Stimulated activated naive CD8-positive, alpha-beta T cell treated with anti-CD3 and anti-CD28 coated beads, Interleukin-15, amount 100 ng/mL, for 72 hours (primary cell): Measurements from ENCODE around the gene TSPAN11.
"Not testable (repeated sequence)": the region's sequence is repeated elsewhere in the genome, so short reads cannot be mapped to it uniquely, and the experiment has no call there.

ENCODE experiments used
- ATAC-seq: fragments of 150-1000 bp; cut with Tn5 transposase; 2 replicates; pipeline ENCODE4 v1.10.0; 2021; ENCODE audit warnings: mild to moderate bottlenecking, moderate library complexity
- DNase-seq, 2 donors: peaks; one replicate each; pipeline ENCODE4 v3.0.0; 2021 to 2022
- H3K27ac Mint-ChIP-seq, 2 donors: one replicate each; pipeline ENCODE4 v1.8.0; 2022; ENCODE audit warnings: mild to moderate bottlenecking in 2 of 2, mixed read lengths in 2 of 2, moderate library complexity in 2 of 2
- H3K27me3 Mint-ChIP-seq: one replicate; pipeline ENCODE4 v1.8.0; 2022; ENCODE audit warnings: mixed read lengths
- H3K4me1 Mint-ChIP-seq: one replicate; pipeline ENCODE4 v1.8.0; 2022; ENCODE audit warnings: mild to moderate bottlenecking, mixed read lengths
- H3K4me3 Mint-ChIP-seq, 2 donors: one replicate each; pipeline ENCODE4 v1.8.0; 2022; ENCODE audit warnings: mild to moderate bottlenecking in 2 of 2, mixed read lengths in 2 of 2, moderate library complexity in 1 of 2
- H3K9me3 Mint-ChIP-seq, 2 donors: one replicate each; pipeline ENCODE4 v1.8.0; 2022; ENCODE audit warnings: mixed read lengths in 2 of 2

Gene TSPAN11

GRCh38 chr12:31007636-31008175 is 81.2 kb downstream of the TSPAN11 start:
- ATAC-seq (no peak), DNase-seq (no peak)
- no peak overlapping the region for H3K4me3 Mint-ChIP-seq
- H3K9me3 Mint-ChIP-seq, result no peaks in the 10 kb centered on the region
- peaks cover 17% of the 10 kb centered on the region for H3K27me3 Mint-ChIP-seq
- H3K4me1 Mint-ChIP-seq, result peaks cover 6% of the 10 kb centered on the region
- H3K27ac Mint-ChIP-seq, result no peak overlapping the region

GRCh38 chr12:31008241-31008761 is 81.8 kb downstream of the TSPAN11 start:
- H3K4me3 Mint-ChIP-seq, result no peak overlapping the region
- H3K4me1 Mint-ChIP-seq, result peaks cover 6% of the 10 kb centered on the region
- H3K27me3 Mint-ChIP-seq, result peaks cover 20% of the 10 kb centered on the region
- ATAC-seq (no peak), DNase-seq (no peak)
- no peak overlapping the region for H3K27ac Mint-ChIP-seq
- H3K9me3 Mint-ChIP-seq, result no peaks in the 10 kb centered on the region

GRCh38 chr12:31008961-31009840 is 82.7 kb downstream of the TSPAN11 start:
- Mint-ChIP-seq H3K4me1 (peaks cover 6% of the 10 kb centered on the region), H3K27me3 (peaks cover 20% of the 10 kb centered on the region), H3K4me3 (no peak overlapping the region), H3K9me3 (no peaks in the 10 kb centered on the region), H3K27ac (no peak overlapping the region)
- no peak for ATAC-seq
- no peak for DNase-seq

- Mint-ChIP-seq H3K4me3 (no peak overlapping the region), H3K27ac (peak overlapping the region in 1 of 2 donors; percentile 77), H3K27me3 (peaks cover 20% of the 10 kb centered on the region), H3K4me1 (peaks cover 6% of the 10 kb centered on the region), H3K9me3 (no peaks in the 10 kb centered on the region)
- ATAC-seq (no peak), DNase-seq (no peak)
These were observed 83.4 kb downstream of the TSPAN11 start for GRCh38 chr12:31009976-31010375.

DNA sequence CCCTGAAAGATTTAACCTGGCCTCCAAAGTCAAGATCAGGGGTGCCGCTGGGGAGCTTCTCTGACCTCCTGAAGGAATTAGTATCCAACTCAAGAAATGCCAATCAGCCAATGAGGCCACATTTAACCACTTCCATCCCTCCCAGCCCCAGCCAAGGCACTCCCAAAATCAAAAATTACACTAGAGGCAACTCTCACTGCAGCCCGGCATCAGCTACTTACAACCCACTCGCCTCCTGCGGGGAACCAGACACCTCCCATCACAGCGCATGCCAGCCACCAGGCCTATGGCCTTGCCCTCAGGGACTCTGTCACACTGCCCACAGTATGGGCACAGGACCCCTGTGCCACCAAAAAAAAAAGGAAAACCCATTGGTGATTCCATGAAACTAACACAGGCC is 84.8 kb downstream of the TSPAN11 start:
- H3K4me1 Mint-ChIP-seq, result no peaks in the 10 kb centered on the region
- no peak overlapping the region for H3K4me3 Mint-ChIP-seq
- peaks cover 20% of the 10 kb centered on the region for H3K27me3 Mint-ChIP-seq
- DNase-seq (no peak), ATAC-seq (no peak)
- H3K9me3 Mint-ChIP-seq, result no peaks in the 10 kb centered on the region
- H3K27ac Mint-ChIP-seq, result peak overlapping the region in 1 of 2 donors; percentile 70

- DNase-seq (no peak), ATAC-seq (peak; percentile 37)
These were observed 85.4 kb downstream of the TSPAN11 start for GRCh38 chr12:31011746-31012566.

DNA sequence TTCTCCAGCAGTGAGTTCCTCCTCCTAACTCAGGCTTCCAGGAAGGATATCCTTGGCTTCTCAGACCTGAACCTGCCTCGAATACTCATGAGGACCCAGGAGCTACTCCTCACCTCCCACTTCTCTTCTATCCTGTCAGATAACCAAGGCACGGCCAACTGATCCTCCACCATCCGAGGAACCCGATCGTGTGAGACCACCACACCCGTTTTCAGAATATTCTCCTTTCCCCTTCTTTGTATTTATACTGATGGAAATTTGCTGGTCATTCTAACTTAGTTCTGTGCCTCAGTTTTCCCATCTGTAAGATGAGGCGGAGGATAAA is 86.0 kb downstream of the TSPAN11 start:
- H3K27ac Mint-ChIP-seq, H3K9me3 Mint-ChIP-seq, DNase-seq, H3K4me3 Mint-ChIP-seq, ATAC-seq, H3K4me1 Mint-ChIP-seq: not testable (repeated sequence)
- peaks cover 20% of the 10 kb centered on the region for H3K27me3 Mint-ChIP-seq

More at GRCh38 chr12:31011746-31012566, 85.4 kb downstream of the TSPAN11 start:
- Mint-ChIP-seq H3K9me3 (no peaks in the 10 kb centered on the region), H3K4me1 (no peaks in the 10 kb centered on the region), H3K4me3 (no peak overlapping the region), H3K27me3 (peaks cover 20% of the 10 kb centered on the region), H3K27ac (peak overlapping the region in 1 of 2 donors; percentile 48)

DNA sequence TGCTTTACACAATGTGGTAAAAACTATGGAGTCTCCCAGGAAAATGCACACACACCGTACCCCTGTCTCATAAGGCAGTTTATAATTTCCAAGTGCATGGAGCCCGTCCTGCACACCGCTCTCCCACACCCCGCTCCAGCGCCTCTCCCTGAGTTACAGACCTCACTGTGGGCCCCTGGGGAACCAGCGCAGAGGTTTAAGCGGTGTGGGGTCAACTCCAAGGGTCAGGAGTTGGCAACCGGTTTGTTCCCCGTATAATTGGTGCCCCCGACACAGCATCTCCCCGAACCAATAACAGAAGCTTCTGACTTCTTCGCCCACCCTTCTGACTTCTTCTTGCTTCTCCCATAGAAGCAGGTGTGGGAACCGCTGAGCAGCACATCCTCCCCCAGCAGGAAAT is 88.7 kb downstream of the TSPAN11 start:
- Mint-ChIP-seq H3K27ac (no peak overlapping the region), H3K9me3 (no peaks in the 10 kb centered on the region)
- no peak for ATAC-seq

DNA sequence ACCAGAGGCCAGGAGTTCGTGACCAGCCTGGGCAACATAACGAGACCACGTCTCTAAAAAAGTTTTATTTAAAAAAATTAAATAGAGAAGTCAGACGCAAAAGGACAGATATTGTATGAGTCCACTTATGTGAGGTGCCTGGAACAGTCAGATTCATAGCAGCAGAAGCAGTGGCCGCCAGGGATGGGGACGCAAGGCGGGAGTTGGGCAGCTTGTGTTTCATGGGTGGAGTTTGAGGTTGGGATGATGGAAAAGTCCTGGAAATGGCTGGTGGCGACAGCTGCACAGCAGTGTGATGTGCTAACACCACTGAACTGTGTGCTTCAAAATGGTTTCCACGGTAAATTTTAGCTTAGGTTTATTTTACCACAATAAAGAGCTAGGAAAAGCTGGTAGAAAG is 89.5 kb downstream of the TSPAN11 start:
- ATAC-seq, result no peak
- DNase-seq, result no peak
- no peak overlapping the region for H3K4me3 Mint-ChIP-seq
- H3K27ac Mint-ChIP-seq, result no peak overlapping the region
- H3K9me3 Mint-ChIP-seq, result no peaks in the 10 kb centered on the region
- H3K4me1 Mint-ChIP-seq, result no peaks in the 10 kb centered on the region
- H3K27me3 Mint-ChIP-seq, result peaks cover 27% of the 10 kb centered on the region

More for the DNA sequence above, 88.7 kb downstream of the TSPAN11 start:
- DNase-seq, result no peak
- H3K4me1 Mint-ChIP-seq, result no peaks in the 10 kb centered on the region
- peaks cover 22% of the 10 kb centered on the region for H3K27me3 Mint-ChIP-seq
- no peak overlapping the region for H3K4me3 Mint-ChIP-seq

GRCh38 chr12:31017535-31017934 is 91.0 kb downstream of the TSPAN11 start:
- ATAC-seq, result peak; percentile 18
- DNase-seq, result no peak
- Mint-ChIP-seq H3K4me3 (no peak overlapping the region), H3K4me1 (no peaks in the 10 kb centered on the region), H3K27me3 (peaks cover 12% of the 10 kb centered on the region), H3K9me3 (no peaks in the 10 kb centered on the region), H3K27ac (no peak overlapping the region)

DNA sequence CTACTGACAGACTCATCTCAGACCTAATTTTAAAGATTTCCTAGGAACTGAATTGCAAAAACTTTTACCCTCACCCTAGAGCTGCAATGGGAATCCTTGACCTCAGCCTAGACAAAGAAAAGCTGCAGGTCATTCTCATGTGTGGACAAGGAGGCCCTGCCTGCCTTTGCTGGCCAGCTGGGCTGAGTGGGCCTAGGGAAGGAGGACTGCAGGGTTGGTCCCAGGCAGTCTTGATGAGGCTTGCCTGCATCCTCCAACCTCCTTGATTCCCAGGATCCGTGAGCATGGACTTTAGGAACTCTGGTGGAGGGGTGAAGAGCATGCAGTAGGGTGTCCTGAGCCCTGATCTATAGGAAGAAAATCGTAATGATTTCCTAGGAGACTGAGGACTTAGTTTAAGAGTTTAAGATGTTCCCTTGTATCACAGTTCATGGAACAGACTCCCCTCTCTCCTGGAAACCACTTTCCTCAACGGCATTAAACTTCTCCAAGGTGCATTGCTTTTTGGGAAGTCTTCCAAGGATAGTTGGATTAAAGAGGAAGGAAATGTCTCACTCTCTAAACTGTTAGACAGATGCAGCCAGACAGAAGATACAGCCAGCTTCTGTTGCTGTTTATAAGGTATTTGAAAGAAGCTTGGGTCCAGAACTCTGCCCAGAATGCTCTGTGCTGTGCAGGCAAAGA is 91.7 kb downstream of the TSPAN11 start:
- H3K4me3 Mint-ChIP-seq, result no peak overlapping the region
- H3K4me1 Mint-ChIP-seq, result no peaks in the 10 kb centered on the region
- DNase-seq (no peak), ATAC-seq (no peak)
- no peak overlapping the region for H3K27ac Mint-ChIP-seq
- no peaks in the 10 kb centered on the region for H3K9me3 Mint-ChIP-seq
- peaks cover 7% of the 10 kb centered on the region for H3K27me3 Mint-ChIP-seq

DNA sequence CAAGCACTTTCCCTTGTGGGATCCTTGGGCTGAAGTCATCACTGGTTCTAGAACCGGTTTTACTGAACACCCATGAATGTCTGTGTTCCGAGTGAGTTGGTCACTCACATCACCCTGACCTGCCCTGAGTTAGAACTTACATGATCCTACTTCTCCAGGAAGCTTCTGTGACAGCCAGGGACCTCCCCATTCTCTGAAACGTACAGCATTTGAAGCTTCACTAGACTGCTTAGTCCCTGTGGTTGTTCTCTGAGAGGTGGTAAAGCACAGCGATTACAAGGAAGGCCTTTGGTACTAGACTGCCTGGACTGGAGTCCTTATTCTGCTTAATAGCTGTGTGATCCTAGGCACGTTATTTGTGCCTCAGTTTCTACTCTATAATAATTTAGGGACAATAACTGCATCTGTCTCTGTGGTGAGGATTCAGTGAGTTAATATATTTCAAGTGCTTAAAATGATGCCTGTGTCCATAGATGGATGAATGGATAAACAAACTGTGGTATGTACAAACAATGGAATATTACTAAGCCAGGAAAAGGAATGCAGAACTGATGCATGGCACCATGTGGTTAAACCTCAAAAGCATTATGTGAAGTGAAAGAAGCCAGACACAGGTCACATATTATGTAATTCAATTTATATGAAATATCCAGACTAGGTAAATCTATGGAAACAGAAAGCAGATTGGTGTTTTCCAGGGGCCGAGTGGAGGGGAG is 92.4 kb downstream of the TSPAN11 start:
- no peak for ATAC-seq
- H3K27ac Mint-ChIP-seq, result peak overlapping the region in 1 of 2 donors; percentile 43
- DNase-seq, result no peak
- peaks cover 7% of the 10 kb centered on the region for H3K27me3 Mint-ChIP-seq
- H3K4me1 Mint-ChIP-seq, result no peaks in the 10 kb centered on the region
- H3K9me3 Mint-ChIP-seq, result no peaks in the 10 kb centered on the region
- no peak overlapping the region for H3K4me3 Mint-ChIP-seq

GRCh38 chr12:31019561-31019960 is 93.0 kb downstream of the TSPAN11 start:
- H3K27me3 Mint-ChIP-seq, result peaks cover 7% of the 10 kb centered on the region
- no peak for DNase-seq
- H3K4me1 Mint-ChIP-seq, result no peaks in the 10 kb centered on the region
- no peak overlapping the region for H3K4me3 Mint-ChIP-seq
- no peaks in the 10 kb centered on the region for H3K9me3 Mint-ChIP-seq
- ATAC-seq, result no peak
- H3K27ac Mint-ChIP-seq, result no peak overlapping the region

- ATAC-seq (no peak), DNase-seq (no peak)
- no peaks in the 10 kb centered on the region for H3K9me3 Mint-ChIP-seq
- no peaks in the 10 kb centered on the region for H3K4me1 Mint-ChIP-seq
- H3K4me3 Mint-ChIP-seq, result no peak overlapping the region
- H3K27ac Mint-ChIP-seq, result no peak overlapping the region
- H3K27me3 Mint-ChIP-seq, result peaks cover 7% of the 10 kb centered on the region
These were observed 93.4 kb downstream of the TSPAN11 start for GRCh38 chr12:31019976-31020375.
